Body of pancreas (tissue), 4 donors: ENCODE data around the gene SLC1A2. TPM values are rescaled to one million over a fixed set of nuclear protein-coding genes. Genes with fewer than 3 reads are reported as not detected.

ENCODE experiments used
- ATAC-seq: fragments of 150-250 bp; one replicate; pipeline ENCODE4 v1.9.1; 2016
- DNase-seq, 4 donors: peaks; one replicate each; pipeline ENCODE4 v3.0.0-alpha.2; 2019
- H3K27ac ChIP-seq, 4 donors: fragments of 200-600 bp; sonication (generic); 1 replicate in 3 of 4; 2 replicates in 1 of 4; pipeline versions ENCODE4 v1.5.1 to v1.6.1; 2016 to 2019; ENCODE audit warnings: mild to moderate bottlenecking in 1 of 4, mixed read lengths in 1 of 4, moderate library complexity in 1 of 4
- H3K27me3 ChIP-seq, 2 donors: fragments of 200-600 bp; sonication (generic); one replicate each; pipeline ENCODE4 v1.6.0; 2016; ENCODE audit warnings: mild to moderate bottlenecking in 1 of 2
- H3K36me3 ChIP-seq, 2 donors: fragments of 200-600 bp; sonication (generic); replicated peaks in 1 of 2; 2 replicates each; pipeline ENCODE4 v1.5.1; 2016; ENCODE audit warnings: low read depth in 2 of 2; ENCODE audit not compliant: insufficient read depth in 1 of 2
- H3K4me1 ChIP-seq: fragments of 200-600 bp; sonication (generic); one replicate; pipeline ENCODE4 v1.6.0; 2016
- H3K4me3 ChIP-seq, 2 donors: fragments of 200-600 bp; sonication (generic); 1 replicate in 1 of 2; 2 replicates in 1 of 2; pipeline ENCODE4 v1.5.1; 2016 to 2019
- H3K9me3 ChIP-seq, 3 donors: fragments of 200-600 bp; sonication (generic); 1 replicate in 2 of 3; 2 replicates in 1 of 3; pipeline ENCODE4 v1.5.1; 2016
- POLR2A ChIP-seq, 3 donors: fragments of 450-650 bp; IDR thresholded peaks; one replicate each; pipeline ENCODE4 v1.6.1; 2016; ENCODE audit warnings: antibody characterized with exemption in 3 of 3, mild to moderate bottlenecking in 2 of 3
- WGBS, 2 donors: methylation state at CpG; one replicate each; pipeline ENCODE4 v1.1.5; 2017; 5-methylcytosine and 5-hydroxymethylcytosine counted together
- intact Hi-C: fragments of 100-400 bp; cut with DNase I; formaldehyde crosslinking; loops from one replicate; pipeline ENCODE4 v1.15.1; 2023
- total RNA-seq, 2 donors: library from RNA; depleted of rRNA; stranded (reverse); fragments of >200 nt; gene quantifications; one replicate each; pipeline ENCODE4 v1.1.0, GENCODE V29; 2016
- TF ChIP-seq, protein P1 (sequence below), 7 experiments: fragments of 450-650 bp in 4 of 7; fragments of 200-600 bp in 3 of 7; sonication (generic) in 3 of 7; IDR thresholded peaks; one replicate each; pipeline ENCODE4 v1.5.1; 2016 to 2019; ENCODE audit warnings: antibody characterized with exemption in 7 of 7

The SLC1A2 gene
- total RNA-seq, 2 donors from 2014 or later: 23.1 to 73.7 TPM

GRCh38 chr11:35373284-35373933, 45.9 kb downstream of the SLC1A2 start:
- WGBS, 2 donors: 71 to 89% methylated on average over 2 of the region's 2 CpGs
- TF ChIP-seq, protein P1, sequence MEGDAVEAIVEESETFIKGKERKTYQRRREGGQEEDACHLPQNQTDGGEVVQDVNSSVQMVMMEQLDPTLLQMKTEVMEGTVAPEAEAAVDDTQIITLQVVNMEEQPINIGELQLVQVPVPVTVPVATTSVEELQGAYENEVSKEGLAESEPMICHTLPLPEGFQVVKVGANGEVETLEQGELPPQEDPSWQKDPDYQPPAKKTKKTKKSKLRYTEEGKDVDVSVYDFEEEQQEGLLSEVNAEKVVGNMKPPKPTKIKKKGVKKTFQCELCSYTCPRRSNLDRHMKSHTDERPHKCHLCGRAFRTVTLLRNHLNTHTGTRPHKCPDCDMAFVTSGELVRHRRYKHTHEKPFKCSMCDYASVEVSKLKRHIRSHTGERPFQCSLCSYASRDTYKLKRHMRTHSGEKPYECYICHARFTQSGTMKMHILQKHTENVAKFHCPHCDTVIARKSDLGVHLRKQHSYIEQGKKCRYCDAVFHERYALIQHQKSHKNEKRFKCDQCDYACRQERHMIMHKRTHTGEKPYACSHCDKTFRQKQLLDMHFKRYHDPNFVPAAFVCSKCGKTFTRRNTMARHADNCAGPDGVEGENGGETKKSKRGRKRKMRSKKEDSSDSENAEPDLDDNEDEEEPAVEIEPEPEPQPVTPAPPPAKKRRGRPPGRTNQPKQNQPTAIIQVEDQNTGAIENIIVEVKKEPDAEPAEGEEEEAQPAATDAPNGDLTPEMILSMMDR (IDR thresholded peaks at IDR 0.05): peak in 4 of 7 experiments; percentile 46 to 50 (median 48)
- no peak for TF ChIP-seq POLR2A (IDR thresholded peaks at IDR 0.05)
- ATAC-seq (peak; percentile 90), DNase-seq (peak; percentile 62 to 87 (median 82))
- H3K36me3 ChIP-seq: no peaks in the 10 kb centered on the region
- peak overlapping the region in 3 of 4 donors; percentile 11 to 36 (median 18) for H3K27ac ChIP-seq
- intact Hi-C loops: no loop called here
- H3K4me3 ChIP-seq: no peak overlapping the region
- H3K27me3 ChIP-seq: no peaks in the 10 kb centered on the region
- no peaks in the 10 kb centered on the region for H3K9me3 ChIP-seq
- peaks cover 14% of the 10 kb centered on the region for H3K4me1 ChIP-seq

- WGBS, 2 donors: 83 to 85% methylated on average over 3 of the region's 3 CpGs
- TF ChIP-seq, protein P1 (IDR thresholded peaks at IDR 0.05): no peak
- no peak for TF ChIP-seq POLR2A (IDR thresholded peaks at IDR 0.05)
- intact Hi-C loops: no loop called here
Observed at GRCh38 chr11:35372565-35373283, 46.6 kb downstream of the SLC1A2 start.

DNA sequence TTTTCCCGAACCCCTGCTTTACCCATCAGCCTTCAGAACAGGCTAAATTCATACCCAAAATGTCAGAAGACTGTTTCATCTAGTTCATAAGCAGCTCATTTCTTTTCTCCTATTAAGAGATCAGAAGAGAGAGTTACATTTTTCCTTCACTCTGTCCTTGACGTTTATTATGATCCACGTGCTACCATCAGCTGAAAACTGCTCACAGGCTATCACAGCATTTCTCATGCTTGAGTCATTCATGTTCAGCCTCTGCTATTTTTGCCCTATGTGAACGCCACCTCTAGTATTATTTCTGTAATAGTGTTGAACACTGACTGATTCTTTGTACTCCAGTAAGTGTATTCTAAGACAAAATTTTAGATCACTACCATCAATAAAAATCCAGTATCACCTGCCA, 51.9 kb downstream of the SLC1A2 start:
- Histone ChIP-seq H3K9me3 (no peaks in the 10 kb centered on the region), H3K27me3 (no peaks in the 10 kb centered on the region), H3K27ac (peak overlapping the region in 1 of 4 donors; percentile 7), H3K36me3 (no peaks in the 10 kb centered on the region), H3K4me3 (no peak overlapping the region), H3K4me1 (peaks cover 26% of the 10 kb centered on the region)
- 74 to 90% methylated on average over 4 of the region's 4 CpGs for WGBS, 2 donors
- DNase-seq (no peak), ATAC-seq (no peak)
- TF ChIP-seq, protein P1 (IDR thresholded peaks at IDR 0.05): no peak
- TF ChIP-seq POLR2A (IDR thresholded peaks at IDR 0.05): no peak
- intact Hi-C loops: no loop called here

More at GRCh38 chr11:35372565-35373283, 46.6 kb downstream of the SLC1A2 start:
- no peaks in the 10 kb centered on the region for H3K9me3 ChIP-seq
- DNase-seq: no peak
- no peak overlapping the region for H3K4me3 ChIP-seq
- H3K27me3 ChIP-seq: no peaks in the 10 kb centered on the region
- peak overlapping the region in 2 of 4 donors; percentile 18 to 36 for H3K27ac ChIP-seq
- no peak for ATAC-seq
- no peaks in the 10 kb centered on the region for H3K36me3 ChIP-seq
- H3K4me1 ChIP-seq: peaks cover 14% of the 10 kb centered on the region

GRCh38 chr11:35366798-35367197, 52.6 kb downstream of the SLC1A2 start:
- Histone ChIP-seq H3K27me3 (no peaks in the 10 kb centered on the region), H3K9me3 (no peaks in the 10 kb centered on the region), H3K4me3 (no peak overlapping the region), H3K27ac (no peak overlapping the region), H3K4me1 (peaks cover 31% of the 10 kb centered on the region), H3K36me3 (no peaks in the 10 kb centered on the region)
- 81 to 92% methylated on average over 1 of the region's 1 CpG for WGBS, 2 donors
- no peak for ATAC-seq
- intact Hi-C loops: no loop called here
- DNase-seq: no peak
- TF ChIP-seq POLR2A (IDR thresholded peaks at IDR 0.05): no peak
- TF ChIP-seq, protein P1 (IDR thresholded peaks at IDR 0.05): no peak
